K562 (cell line): ENCODE results near the gene FIGLA. TPM values are rescaled to one million over a fixed set of nuclear protein-coding genes. Genes with fewer than 3 reads are reported as not detected.

Experiments
- ATF7 ChIP-seq: fragments of 450-650 bp; IDR thresholded peaks from 2 replicates; pipeline ENCODE4 v1.7.1; 2014; ENCODE audit warnings: mild to moderate bottlenecking, moderate library complexity
- CBX5 ChIP-seq: IDR thresholded peaks from 2 replicates; pipeline ENCODE4 v1.6.1; 2014; ENCODE audit warnings: low read depth, borderline replicate concordance
- CHAMP1 ChIP-seq: fragments of 450-650 bp; IDR thresholded peaks from 2 replicates; pipeline ENCODE4 v1.6.1; 2016; ENCODE audit warnings: mild to moderate bottlenecking
- CREB3 ChIP-seq: fragments of 450-650 bp; conservative IDR thresholded peaks from 2 replicates; pipeline ENCODE4 v1.6.1; 2016; ENCODE audit warnings: missing genetic modification characterization, low read depth, mild to moderate bottlenecking, missing compliant biosample characterization, moderate library complexity
- CTCF ChIP-seq, 3 experiments: IDR thresholded peaks in 2 of 3; conservative IDR thresholded peaks in 1 of 3; 2 replicates each; pipeline ENCODE4 v1.5.1; 2011 to 2012; ENCODE audit warnings: low read length in 3 of 3, mild to moderate bottlenecking in 3 of 3, control low read depth in 2 of 3, improper control_type of control experiment in 1 of 3, inconsistent platforms in 1 of 3, low read depth in 1 of 3, mixed read lengths in 1 of 3, moderate library complexity in 1 of 3; ENCODE audit not compliant: insufficient read depth in 2 of 3
- DMBX1 ChIP-seq: fragments of 250-450 bp; sonication (Bioruptor Pico); IDR thresholded peaks from 2 replicates; pipeline ENCODE4 v1.8.0; 2022; ENCODE audit warnings: inconsistent platforms, mild to moderate bottlenecking, moderate library complexity, borderline replicate concordance
- DNMT1 ChIP-seq: fragments of 450-650 bp; IDR thresholded peaks from 2 replicates; pipeline ENCODE4 v1.6.1; 2016; ENCODE audit warnings: antibody characterized with exemption, mild to moderate bottlenecking
- FOS ChIP-seq: IDR thresholded peaks from 3 replicates; pipeline ENCODE4 v1.6.1; 2011; ENCODE audit not compliant: insufficient read length; ENCODE audit errors: extremely low read depth
- FOXA3 ChIP-seq, 2 experiments: fragments of 450-650 bp in 1 of 2; sonication (generic) in 1 of 2; formaldehyde crosslinking; IDR thresholded peaks in 1 of 2; conservative IDR thresholded peaks in 1 of 2; 2 replicates each; pipeline versions ENCODE4 v1.4.0 to v1.8.0; 2020 to 2022; ENCODE audit warnings: mild to moderate bottlenecking in 2 of 2, missing genetic modification reagents in 1 of 2
- GABPA ChIP-seq: fragments of 200-800 bp; sonication (Bioruptor generic); conservative IDR thresholded peaks from 2 replicates; pipeline ENCODE4 v1.6.1; 2016; ENCODE audit warnings: low read depth, missing genetic modification characterization, missing compliant biosample characterization
- HDAC2 ChIP-seq: fragments of 450-650 bp; IDR thresholded peaks from 2 replicates; pipeline ENCODE4 v1.6.1; 2016; ENCODE audit warnings: mild to moderate bottlenecking
- LEF1 ChIP-seq: fragments of 450-650 bp; IDR thresholded peaks from 2 replicates; pipeline ENCODE4 v1.6.1; 2016; ENCODE audit warnings: mild to moderate bottlenecking
- MAFF ChIP-seq: IDR thresholded peaks from 2 replicates; pipeline ENCODE4 v1.6.1; 2012; ENCODE audit warnings: low read length, improper control_type of control experiment
- MEF2D ChIP-seq: conservative IDR thresholded peaks from 2 replicates; pipeline ENCODE4 v1.6.1; 2016; ENCODE audit warnings: low read depth, missing genetic modification characterization, missing compliant biosample characterization
- PATZ1 ChIP-seq: fragments of 250-450 bp; sonication (Bioruptor Pico); IDR thresholded peaks from 2 replicates; pipeline ENCODE4 v1.5.0; 2020; ENCODE audit warnings: mild to moderate bottlenecking, borderline replicate concordance
- TFAM ChIP-seq: fragments of 250-450 bp; sonication (Bioruptor Pico); conservative IDR thresholded peaks from 2 replicates; pipeline ENCODE4 v1.5.0; 2021; ENCODE audit warnings: mild to moderate bottlenecking, moderate library complexity
- ZKSCAN1 ChIP-seq: fragments of 150-350 bp; IDR thresholded peaks from 2 replicates; pipeline ENCODE4 v1.6.1; 2016; ENCODE audit warnings: low read depth, low read length
- ZNF395 ChIP-seq: fragments of 200-800 bp; sonication (Bioruptor generic); IDR thresholded peaks from 2 replicates; pipeline ENCODE4 v1.6.1; 2017; ENCODE audit warnings: missing genetic modification characterization, missing compliant biosample characterization
- polyA plus RNA-seq, 8 experiments: library from polyadenylated mRNA; depleted of rRNA in 4 of 8; stranded (reverse) in 5 of 8; unstranded in 3 of 8; fragments of >200 nt; fragmentation: Nextera tagmentation in 2 of 8; fragmentation: Illumina TruSeq in 1 of 8; extraction: Ambion mirVana in 2 of 8; extraction: Trizol in 1 of 8; gene quantifications; 2 replicates each; pipeline versions ENCODE4 v1.2.1 to v1.2.3, GENCODE V29; 2011 to 2014; ENCODE audit warnings: inconsistent platforms in 1 of 8, missing spikeins in 1 of 8
- total RNA-seq, 7 experiments: library from RNA; depleted of rRNA in 6 of 7; stranded (reverse); fragments of >200 nt in 6 of 7; fragmentation: Illumina TruSeq in 2 of 7; extraction: Trizol in 2 of 7; gene quantifications; 2 replicates each; pipeline versions ENCODE4 v1.2.1 to v1.2.3, GENCODE V29; 2011 to 2021; ENCODE audit warnings: low replicate concordance in 1 of 7

FIGLA gene
- total and polyA plus RNA-seq, 9 of the 15 experiments (the other 6 are each of a cell fraction or from before 2014, with no cell fraction given) = not detected

- TF ChIP-seq ATF7 (no peak), PATZ1 (no peak), MAFF (no peak), TFAM (no peak), CBX5 (no peak), MEF2D (tag) (no peak), CREB3 (tag) (no peak), DNMT1 (no peak), CTCF (IDR thresholded peaks at IDR 0.05 in 2 of 3, conservative IDR thresholded peaks at IDR 0.05 in 1 of 3; ENCODE audit: insufficient read depth in 2 of 3, low read depth in 1 of 3, low read length in 3 of 3) (peak; percentile 86 to 87 (median 86)), CHAMP1 (no peak), FOS (no peak), GABPA (tag) (0 out of 2 replicates have a peak, but pooled peaks have one; percentile 23), FOXA3 (CRISPR knock-in tag; conservative IDR thresholded peaks at IDR 0.05 in 1 of 2, IDR thresholded peaks at IDR 0.05 in 1 of 2) (no peak), ZKSCAN1 (0 out of 2 replicates have a peak, but pooled peaks have one; percentile 17), LEF1 (no peak), ZNF395 (no peak), HDAC2 (no peak), DMBX1 (CRISPR knock-in tag) (no peak)
Observed at GRCh38 chr2:70789304-70790135, 923 bp downstream of the FIGLA start (continued).
